Brain microvascular endothelial cell (primary cell): Measurements from ENCODE around the gene APOBEC4.
"Not testable (repeated sequence)": the region's sequence is repeated elsewhere in the genome, so short reads cannot be mapped to it uniquely, and the experiment has no call there.

Source experiments
- DNase-seq: peaks from one replicate; pipeline ENCODE4 v3.0.0-alpha.2; 2020
- H3K27ac ChIP-seq: fragments of 250-450 bp; sonication (Bioruptor Pico); 2 replicates; pipeline ENCODE4 v1.5.1; 2020; ENCODE audit warnings: mild to moderate bottlenecking, moderate library complexity
- H3K27me3 ChIP-seq: fragments of 250-450 bp; sonication (Bioruptor Pico); replicated peaks from 2 replicates; pipeline ENCODE4 v1.5.1; 2020; ENCODE audit warnings: mild to moderate bottlenecking
- H3K36me3 ChIP-seq: fragments of 250-450 bp; sonication (Bioruptor Pico); replicated peaks from 2 replicates; pipeline ENCODE4 v1.5.1; 2020; ENCODE audit warnings: mild to moderate bottlenecking
- H3K4me3 ChIP-seq: 2 replicates; pipeline ENCODE4 v1.5.1; 2011; ENCODE audit warnings: low read depth, mild to moderate bottlenecking, control low read depth, low read length, moderate library complexity
- CTCF ChIP-seq: IDR thresholded peaks from 2 replicates; pipeline ENCODE4 v1.5.1; 2011; ENCODE audit warnings: low read depth, mild to moderate bottlenecking, moderate library complexity, low read length, control low read depth, inconsistent platforms; ENCODE audit errors: missing control alignments
- in situ Hi-C: cut with HindIII; loops from 2 replicates; pipeline ENCODE4 v1.10.0; 2017; ENCODE audit warnings: low sequenced_read_pairs, low pct_ligation_motif_present

Gene APOBEC4

GRCh38 chr1:183630748-183631147 is 22.4 kb downstream of the APOBEC4 start:
- no peak for TF ChIP-seq CTCF
- H3K27ac ChIP-seq: no peak overlapping the region
- peaks cover 31% of the 10 kb centered on the region for H3K36me3 ChIP-seq
- no peak overlapping the region for H3K4me3 ChIP-seq
- no peak for DNase-seq
- in situ Hi-C loops: no loop called here
- no peaks in the 10 kb centered on the region for H3K27me3 ChIP-seq

GRCh38 chr1:183628537-183628936 is 24.6 kb downstream of the APOBEC4 start:
- TF ChIP-seq CTCF: no peak
- in situ Hi-C loops: no loop called here
- no peak for DNase-seq
- Histone ChIP-seq H3K36me3 (peaks cover 44% of the 10 kb centered on the region), H3K27ac (no peak overlapping the region), H3K27me3 (no peaks in the 10 kb centered on the region), H3K4me3 (no peak overlapping the region)

GRCh38 chr1:183626236-183626635 is 26.9 kb downstream of the APOBEC4 start:
- H3K4me3 ChIP-seq, H3K27ac ChIP-seq, in situ Hi-C loops, DNase-seq, H3K27me3 ChIP-seq: not testable (repeated sequence)
- peaks cover 47% of the 10 kb centered on the region for H3K36me3 ChIP-seq

GRCh38 chr1:183622884-183623785 is 30.0 kb downstream of the APOBEC4 start:
- in situ Hi-C loops: no loop called here
- H3K27me3 ChIP-seq: no peaks in the 10 kb centered on the region
- H3K27ac ChIP-seq: no peak overlapping the region
- peak; percentile 76 for TF ChIP-seq CTCF
- DNase-seq: peak; percentile 61
- H3K4me3 ChIP-seq: no peak overlapping the region
- peaks cover 20% of the 10 kb centered on the region for H3K36me3 ChIP-seq

- TF ChIP-seq CTCF: no peak
- H3K4me3 ChIP-seq: no peak overlapping the region
- H3K27me3 ChIP-seq: no peaks in the 10 kb centered on the region
- DNase-seq: no peak
- H3K36me3 ChIP-seq: peaks cover 19% of the 10 kb centered on the region
- H3K27ac ChIP-seq: no peak overlapping the region
- in situ Hi-C loops: no loop called here
Measured at GRCh38 chr1:183622013-183622412, 31.1 kb downstream of the APOBEC4 start.

GRCh38 chr1:183620311-183620710 is 32.8 kb downstream of the APOBEC4 start:
- no peak for TF ChIP-seq CTCF
- in situ Hi-C loops: no loop called here
- Histone ChIP-seq H3K36me3 (peaks cover 14% of the 10 kb centered on the region), H3K27me3 (no peaks in the 10 kb centered on the region), H3K27ac (no peak overlapping the region), H3K4me3 (no peak overlapping the region)
- no peak for DNase-seq
